GM18499 (cell line): ENCODE results near the gene WDR64.
"Not testable (repeated sequence)": the region's sequence is repeated elsewhere in the genome, so short reads cannot be mapped to it uniquely, and the experiment has no call there.

Experiments
- ATAC-seq: cut with Tn5 transposase; IDR thresholded peaks from one replicate; pipeline ENCODE4 v1.9.1; 2021; ENCODE audit warnings: moderate number of reproducible peaks; ENCODE audit not compliant: insufficient read depth, unreplicated experiment

Gene WDR64

GRCh38 chr1:241724741-241725356 lies 72.8 kb downstream of the WDR64 start:
- no peak for ATAC-seq

GRCh38 chr1:241730031-241730430 lies 78.0 kb downstream of the WDR64 start:
- ATAC-seq, result no peak

DNA sequence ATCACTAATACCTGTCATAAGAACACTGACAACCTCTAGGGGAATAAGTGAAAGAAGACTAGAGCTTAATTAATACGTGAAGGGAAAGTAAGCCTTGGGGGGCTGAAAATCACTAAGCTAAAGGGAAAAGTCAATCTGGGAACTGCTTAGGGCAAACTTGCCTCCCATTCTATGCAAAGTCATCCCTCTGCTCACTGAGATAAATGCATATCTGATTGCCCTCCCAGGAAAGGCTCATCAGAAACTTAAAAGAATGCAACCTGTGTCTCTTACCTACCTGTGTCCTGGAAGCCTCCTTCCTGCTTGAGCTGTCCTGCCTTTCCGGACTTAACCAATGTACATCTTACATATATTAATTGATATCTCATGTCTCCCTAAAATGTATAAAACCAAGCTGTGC lies 81.8 kb downstream of the WDR64 start:
- ATAC-seq, result no peak

DNA sequence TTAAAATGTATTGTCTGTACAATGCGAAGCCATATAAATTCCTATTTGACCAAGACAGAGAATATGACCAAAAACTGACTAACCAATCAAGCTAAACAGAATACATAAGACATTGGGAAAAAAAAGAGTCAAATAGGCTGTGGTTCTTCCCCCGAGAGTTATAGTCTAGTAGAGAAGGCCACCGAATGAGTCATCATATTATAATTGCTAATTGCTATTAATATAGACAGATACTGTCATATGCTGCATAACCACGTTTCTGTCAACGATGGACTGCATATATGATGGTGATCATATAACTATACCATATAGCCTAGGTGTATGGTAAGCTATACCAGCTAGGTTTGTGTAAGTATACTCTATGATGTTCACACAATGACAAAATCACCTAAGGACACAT lies 82.5 kb downstream of the WDR64 start:
- ATAC-seq, result no peak

- ATAC-seq, result not testable (repeated sequence)
These were observed 83.4 kb downstream of the WDR64 start for GRCh38 chr1:241735493-241735926.

DNA sequence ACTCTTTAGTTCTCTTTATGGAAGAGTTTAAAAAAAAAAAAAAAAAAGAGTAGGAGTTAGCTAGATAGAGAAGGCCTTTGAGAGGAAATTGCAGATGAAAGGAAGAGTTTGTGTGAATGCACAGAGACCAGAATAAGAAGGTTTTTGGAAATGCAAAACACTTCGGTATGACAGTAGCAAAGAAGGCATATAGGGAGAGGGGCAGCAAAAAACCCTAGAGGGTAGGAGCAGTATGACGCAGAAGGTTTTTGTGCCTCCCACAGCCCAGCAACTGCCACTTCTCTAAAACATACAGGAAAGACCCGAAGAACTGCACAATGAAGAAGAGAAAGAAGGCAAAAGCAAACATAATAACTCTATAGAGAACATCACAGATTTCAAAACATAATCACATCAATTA lies 84.3 kb downstream of the WDR64 start:
- ATAC-seq, result no peak

GRCh38 chr1:241738284-241739078 lies 86.4 kb downstream of the WDR64 start:
- no peak for ATAC-seq

- no peak for ATAC-seq
These were observed 90.0 kb downstream of the WDR64 start for GRCh38 chr1:241742084-241742483.

- no peak for ATAC-seq
These were observed 92.5 kb downstream of the WDR64 start for GRCh38 chr1:241744591-241744990.

DNA sequence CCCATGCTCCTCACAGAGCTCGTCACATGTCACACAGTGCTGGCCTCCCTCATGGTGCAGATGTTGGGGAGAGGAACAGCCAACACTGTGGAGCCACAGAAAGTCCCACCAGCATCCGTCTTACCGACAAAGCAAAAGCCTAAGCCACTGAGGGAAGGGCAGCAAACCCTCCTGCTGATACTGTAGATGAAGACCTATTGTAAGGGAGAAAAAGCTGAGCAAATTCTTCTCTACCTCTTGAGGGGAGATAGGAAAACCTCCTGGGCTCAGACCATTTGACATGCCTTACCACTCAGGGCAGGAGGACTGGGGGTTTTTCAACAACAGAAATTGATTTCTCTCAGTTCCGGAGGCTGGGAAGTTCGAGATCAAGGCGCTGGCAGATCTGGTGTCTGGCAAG lies 95.9 kb downstream of the WDR64 start:
- ATAC-seq, result no peak

DNA sequence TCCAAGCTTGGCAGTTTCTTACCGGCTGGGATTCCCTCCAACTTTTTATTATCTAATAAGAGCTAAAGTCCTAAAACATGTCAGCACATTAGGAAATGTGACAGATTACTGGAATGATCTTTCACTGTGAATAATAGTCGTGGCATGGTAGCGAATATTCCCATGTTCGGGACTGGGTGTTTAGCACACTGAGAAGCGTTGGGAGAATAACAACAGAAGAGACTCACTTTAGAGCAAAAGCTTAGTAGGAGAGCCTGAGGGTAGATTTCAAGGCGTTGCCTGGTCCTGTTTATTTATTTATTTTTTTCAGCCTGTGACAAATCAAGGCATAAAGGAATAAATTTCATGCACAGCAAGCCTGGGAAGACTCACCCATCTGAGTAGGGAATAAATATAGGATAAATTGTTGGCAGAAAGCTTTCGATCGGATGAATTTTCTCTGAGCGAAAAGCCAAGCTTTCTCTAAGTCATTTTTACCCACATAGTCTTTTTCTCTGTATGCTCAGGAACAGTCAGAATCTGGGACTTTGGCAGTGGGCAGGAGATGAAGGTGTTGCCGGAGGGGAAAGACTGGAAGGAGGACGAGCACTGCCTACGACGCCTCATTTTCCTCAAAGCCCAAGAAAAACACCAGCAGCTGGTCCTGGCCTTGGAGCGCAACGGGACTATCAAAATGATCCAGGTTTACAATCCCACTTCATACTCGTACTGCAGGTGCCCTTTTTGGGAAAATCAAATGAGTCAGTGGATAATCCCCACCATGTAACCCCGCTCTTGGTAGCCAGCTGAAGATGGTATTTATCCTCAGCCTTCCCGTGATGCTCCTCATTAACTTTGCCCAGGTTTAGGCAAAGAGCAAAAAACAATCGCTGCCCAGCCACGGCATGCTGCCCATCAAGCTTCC lies 97.2 kb downstream of the WDR64 start:
- ATAC-seq, result no peak

- no peak for ATAC-seq
These were observed 98.0 kb downstream of the WDR64 start for GRCh38 chr1:241749945-241750695.

GRCh38 chr1:241751524-241751923 lies 99.4 kb downstream of the WDR64 start:
- ATAC-seq, result no peak

GRCh38 chr1:241762713-241763339 lies 110.7 kb downstream of the WDR64 start:
- no peak for ATAC-seq

DNA sequence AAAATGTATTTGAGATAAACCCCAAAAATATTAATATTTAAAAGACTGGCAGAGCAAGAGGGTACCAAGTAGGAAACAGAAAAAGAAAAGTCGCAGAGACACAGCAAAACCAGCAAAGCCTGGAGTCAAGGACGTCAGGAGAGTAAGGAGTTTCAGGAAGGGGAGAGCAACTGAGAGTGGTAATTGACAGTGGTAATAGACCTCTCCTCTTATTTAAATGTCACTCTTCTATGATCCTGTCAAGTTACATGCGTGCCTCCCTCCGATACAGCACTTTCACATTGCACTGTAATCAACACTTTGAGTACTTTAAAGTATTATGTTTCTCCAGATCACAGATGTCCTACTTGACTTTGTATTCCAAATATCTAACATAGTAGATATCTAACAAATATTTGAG lies 113.3 kb downstream of the WDR64 start:
- ATAC-seq, result no peak

DNA sequence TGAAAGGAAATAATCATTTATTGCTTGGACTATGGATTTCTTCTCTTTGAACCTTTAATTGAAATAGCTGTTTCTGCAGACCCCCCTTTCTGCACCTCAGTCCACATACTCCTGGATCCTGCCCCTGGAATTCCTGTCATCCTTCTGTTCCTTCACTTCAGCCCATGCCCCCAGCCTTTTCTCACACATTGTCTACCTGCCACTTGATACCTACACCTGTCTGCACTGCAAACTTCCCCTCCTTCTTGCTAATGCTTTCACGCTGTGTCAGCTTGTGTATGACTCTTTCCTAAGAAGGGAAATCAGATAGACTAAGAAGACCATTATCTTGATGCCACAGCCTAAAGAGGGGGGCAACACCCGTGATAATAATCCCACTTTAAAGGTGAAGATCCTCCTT lies 115.7 kb downstream of the WDR64 start:
- ATAC-seq, result no peak

DNA sequence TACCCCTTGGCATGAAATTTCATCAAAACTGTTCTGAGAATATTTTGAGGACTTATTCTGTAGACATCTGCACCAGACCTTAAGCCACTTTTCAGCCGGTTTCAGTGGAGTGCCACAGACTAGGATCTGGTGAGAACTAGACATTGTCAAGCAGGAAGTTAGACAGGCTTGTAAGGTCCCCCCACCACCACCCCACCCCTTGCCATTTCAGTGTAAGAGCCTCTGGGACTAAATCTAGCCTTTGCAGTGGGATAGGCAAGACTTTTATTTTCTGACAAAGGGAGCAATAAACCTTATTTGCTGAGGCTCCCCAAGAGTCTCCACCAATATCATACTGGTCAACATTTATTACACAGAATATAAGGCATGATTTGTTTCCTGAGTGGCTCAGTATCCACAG lies 118.0 kb downstream of the WDR64 start:
- no peak for ATAC-seq

DNA sequence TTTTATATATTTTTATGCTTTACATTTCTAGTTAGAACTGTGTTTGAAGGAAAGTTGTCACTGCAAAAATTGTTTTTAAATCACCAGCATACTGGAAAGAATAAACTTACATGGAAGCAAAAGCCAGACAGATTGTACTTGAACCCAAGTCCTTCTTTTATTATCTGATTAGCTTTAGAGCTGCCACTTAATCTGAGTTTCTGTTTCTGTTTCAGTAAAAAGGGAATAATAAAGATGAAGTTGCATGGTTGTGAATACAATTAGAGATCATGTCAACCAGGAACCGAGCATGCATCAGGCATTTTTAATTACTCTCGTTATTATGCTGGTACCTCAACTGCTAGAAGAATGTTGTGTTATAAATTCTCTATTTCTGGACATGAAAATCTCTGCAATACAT lies 119.0 kb downstream of the WDR64 start:
- ATAC-seq, result no peak

DNA sequence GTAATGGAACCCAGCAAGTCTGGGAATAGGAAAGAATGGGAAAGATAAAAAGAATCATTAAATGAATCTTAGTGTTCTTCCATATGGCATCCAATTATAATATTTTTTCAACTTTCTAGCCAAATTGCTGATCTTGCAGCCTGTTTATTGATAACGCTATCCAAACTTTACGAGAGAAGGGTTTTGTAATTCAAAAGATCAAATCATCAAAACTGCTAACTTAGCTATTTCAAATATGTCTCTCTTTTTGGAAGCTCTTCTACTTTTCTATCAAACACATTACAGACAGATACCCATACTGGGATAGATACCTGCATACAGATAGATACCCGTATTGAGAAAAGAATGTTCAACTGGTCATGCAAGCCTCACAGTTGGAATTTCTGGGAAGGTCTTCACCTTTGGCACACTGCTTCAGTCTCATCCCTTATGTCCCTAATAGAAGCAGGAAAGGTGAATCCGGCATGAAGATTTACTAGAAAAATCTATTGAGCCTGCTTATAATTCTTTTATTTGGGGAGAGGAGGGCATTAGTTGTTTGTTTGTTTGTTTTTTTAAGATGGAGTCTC lies 120.9 kb downstream of the WDR64 start:
- no peak for ATAC-seq

- ATAC-seq, result no peak
These were observed 121.9 kb downstream of the WDR64 start for GRCh38 chr1:241773991-241774390.
